ENCODE data around the gene SLC35G6.

DNA sequence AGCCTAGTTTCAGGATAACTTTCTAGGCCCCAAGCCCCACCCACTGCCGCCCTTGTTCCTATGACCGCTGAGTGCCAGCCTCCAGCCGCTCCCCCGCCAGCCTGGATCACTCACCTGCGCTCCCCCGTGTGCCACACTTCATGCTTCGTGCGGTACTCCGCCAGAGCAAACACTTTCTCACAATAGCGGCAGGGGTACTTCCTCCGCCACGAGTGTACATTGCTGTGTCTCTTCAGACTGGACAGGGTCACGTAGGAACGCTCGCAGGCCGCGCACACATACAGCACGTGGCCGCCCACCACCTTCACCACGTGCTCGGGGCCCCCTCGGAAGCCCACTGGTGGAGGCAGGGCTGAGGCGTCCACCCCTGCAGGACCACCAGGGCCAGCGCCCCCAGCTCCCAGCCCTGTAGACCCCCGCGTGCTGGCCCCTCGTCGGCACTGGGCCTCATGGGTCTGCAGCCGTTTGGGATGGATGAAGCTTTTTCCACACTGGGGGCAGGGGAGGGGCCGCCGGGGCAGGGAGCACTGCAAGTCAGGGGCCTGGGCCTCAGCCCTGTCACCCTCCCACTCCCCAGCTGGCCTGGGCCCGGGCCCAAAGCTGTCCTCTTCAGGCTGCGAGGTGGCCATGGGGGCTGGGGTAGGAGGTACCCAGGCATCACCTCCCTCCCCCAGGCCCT lies 15.5 kb upstream of the SLC35G6 start:
- no peak for TF ChIP-seq ZNF121 (CRISPR knock-in tag; IDR thresholded peaks at IDR 0.05)
- TF ChIP-seq, protein P1, sequence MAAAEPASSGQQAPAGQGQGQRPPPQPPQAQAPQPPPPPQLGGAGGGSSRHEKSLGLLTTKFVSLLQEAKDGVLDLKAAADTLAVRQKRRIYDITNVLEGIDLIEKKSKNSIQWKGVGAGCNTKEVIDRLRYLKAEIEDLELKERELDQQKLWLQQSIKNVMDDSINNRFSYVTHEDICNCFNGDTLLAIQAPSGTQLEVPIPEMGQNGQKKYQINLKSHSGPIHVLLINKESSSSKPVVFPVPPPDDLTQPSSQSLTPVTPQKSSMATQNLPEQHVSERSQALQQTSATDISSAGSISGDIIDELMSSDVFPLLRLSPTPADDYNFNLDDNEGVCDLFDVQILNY (CRISPR knock-in tag; conservative IDR thresholded peaks at IDR 0.05), result no peak
- TF ChIP-seq CAMTA2 (CRISPR knock-in tag; IDR thresholded peaks at IDR 0.05; ENCODE audit: borderline replicate concordance), result no peak
- TF ChIP-seq POLR2A (IDR thresholded peaks at IDR 0.05; ENCODE audit: insufficient read depth in 1 of 2, low read depth in 2 of 2, low read length in 2 of 2), result no peak
- no peak for TF ChIP-seq ZNF567 (CRISPR knock-in tag; IDR thresholded peaks at IDR 0.05; ENCODE audit: borderline replicate concordance)
- no peak for TF ChIP-seq SRSF1 (optimal IDR thresholded peaks at IDR 0.05; ENCODE audit: low read depth, low read length)
- TF ChIP-seq RAD21 (CRISPR knock-in tag; IDR thresholded peaks at IDR 0.05), result no peak
- TF ChIP-seq, protein P2, sequence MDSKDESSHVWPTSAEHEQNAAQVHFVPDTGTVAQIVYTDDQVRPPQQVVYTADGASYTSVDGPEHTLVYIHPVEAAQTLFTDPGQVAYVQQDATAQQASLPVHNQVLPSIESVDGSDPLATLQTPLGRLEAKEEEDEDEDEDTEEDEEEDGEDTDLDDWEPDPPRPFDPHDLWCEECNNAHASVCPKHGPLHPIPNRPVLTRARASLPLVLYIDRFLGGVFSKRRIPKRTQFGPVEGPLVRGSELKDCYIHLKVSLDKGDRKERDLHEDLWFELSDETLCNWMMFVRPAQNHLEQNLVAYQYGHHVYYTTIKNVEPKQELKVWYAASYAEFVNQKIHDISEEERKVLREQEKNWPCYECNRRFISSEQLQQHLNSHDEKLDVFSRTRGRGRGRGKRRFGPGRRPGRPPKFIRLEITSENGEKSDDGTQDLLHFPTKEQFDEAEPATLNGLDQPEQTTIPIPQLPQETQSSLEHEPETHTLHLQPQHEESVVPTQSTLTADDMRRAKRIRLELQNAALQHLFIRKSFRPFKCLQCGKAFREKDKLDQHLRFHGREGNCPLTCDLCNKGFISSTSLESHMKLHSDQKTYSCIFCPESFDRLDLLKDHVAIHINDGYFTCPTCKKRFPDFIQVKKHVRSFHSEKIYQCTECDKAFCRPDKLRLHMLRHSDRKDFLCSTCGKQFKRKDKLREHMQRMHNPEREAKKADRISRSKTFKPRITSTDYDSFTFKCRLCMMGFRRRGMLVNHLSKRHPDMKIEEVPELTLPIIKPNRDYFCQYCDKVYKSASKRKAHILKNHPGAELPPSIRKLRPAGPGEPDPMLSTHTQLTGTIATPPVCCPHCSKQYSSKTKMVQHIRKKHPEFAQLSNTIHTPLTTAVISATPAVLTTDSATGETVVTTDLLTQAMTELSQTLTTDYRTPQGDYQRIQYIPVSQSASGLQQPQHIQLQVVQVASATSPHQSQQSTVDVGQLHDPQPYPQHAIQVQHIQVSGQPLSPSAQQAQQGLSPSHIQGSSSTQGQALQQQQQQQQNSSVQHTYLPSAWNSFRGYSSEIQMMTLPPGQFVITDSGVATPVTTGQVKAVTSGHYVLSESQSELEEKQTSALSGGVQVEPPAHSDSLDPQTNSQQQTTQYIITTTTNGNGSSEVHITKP (CRISPR knock-in tag; IDR thresholded peaks at IDR 0.05; ENCODE audit: low read depth), result no peak
- TF ChIP-seq TP53 (CRISPR knock-in tag; conservative IDR thresholded peaks at IDR 0.05), result no peak
- no peak for TF ChIP-seq HDAC6 (IDR thresholded peaks at IDR 0.05; ENCODE audit: low read depth, low read length)
- TF ChIP-seq ZNF562 (CRISPR knock-in tag; IDR thresholded peaks at IDR 0.05; ENCODE audit: borderline replicate concordance), result no peak
- no peak for TF ChIP-seq ZNF33A (CRISPR knock-in tag; IDR thresholded peaks at IDR 0.05; ENCODE audit: borderline replicate concordance)
- TF ChIP-seq, protein P3, sequence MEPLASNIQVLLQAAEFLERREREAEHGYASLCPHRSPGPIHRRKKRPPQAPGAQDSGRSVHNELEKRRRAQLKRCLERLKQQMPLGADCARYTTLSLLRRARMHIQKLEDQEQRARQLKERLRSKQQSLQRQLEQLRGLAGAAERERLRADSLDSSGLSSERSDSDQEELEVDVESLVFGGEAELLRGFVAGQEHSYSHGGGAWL (CRISPR knock-in tag; IDR thresholded peaks at IDR 0.05), result no peak
- TF ChIP-seq, protein P4, sequence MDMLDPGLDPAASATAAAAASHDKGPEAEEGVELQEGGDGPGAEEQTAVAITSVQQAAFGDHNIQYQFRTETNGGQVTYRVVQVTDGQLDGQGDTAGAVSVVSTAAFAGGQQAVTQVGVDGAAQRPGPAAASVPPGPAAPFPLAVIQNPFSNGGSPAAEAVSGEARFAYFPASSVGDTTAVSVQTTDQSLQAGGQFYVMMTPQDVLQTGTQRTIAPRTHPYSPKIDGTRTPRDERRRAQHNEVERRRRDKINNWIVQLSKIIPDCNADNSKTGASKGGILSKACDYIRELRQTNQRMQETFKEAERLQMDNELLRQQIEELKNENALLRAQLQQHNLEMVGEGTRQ (IDR thresholded peaks at IDR 0.05; ENCODE audit: low read depth, low read length), result no peak
- TF ChIP-seq, protein P4 (CRISPR knock-in tag; IDR thresholded peaks at IDR 0.05; ENCODE audit: borderline replicate concordance), result no peak

Measured in HepG2 (cell line).